Keratinocyte (primary cell): ENCODE results near the gene B3GALT6. TPM values are rescaled to one million over a fixed set of nuclear protein-coding genes. Genes with fewer than 3 reads are reported as not detected.

Source experiments
- DNase-seq: peaks from one replicate; pipeline ENCODE4 v3.0.0-alpha.2; 2011; ENCODE audit warnings: low read depth, missing footprints, low spot score
- FAIRE-seq: peaks from 2 replicates; lab custom pipeline; 2011; peaks lifted over from hg19 to GRCh38; lab: Jason Lieb, UNC
- H2AFZ ChIP-seq: 2 replicates; pipeline ENCODE4 v1.6.0; 2012; ENCODE audit warnings: low read length, control low read depth, inconsistent platforms; ENCODE audit not compliant: control insufficient read depth
- H3K27ac ChIP-seq: 2 replicates; pipeline ENCODE4 v1.5.1; 2011; ENCODE audit warnings: low read length; ENCODE audit not compliant: control insufficient read depth, insufficient read depth
- H3K27me3 ChIP-seq: 3 replicates; pipeline ENCODE4 v1.6.0; 2011; ENCODE audit warnings: low read length; ENCODE audit not compliant: control insufficient read depth, insufficient read depth; ENCODE audit errors: extremely low read depth
- H3K36me3 ChIP-seq, 2 experiments: 2 replicates in 1 of 2; 3 replicates in 1 of 2; pipeline ENCODE4 v1.5.1; 2011; ENCODE audit warnings: low read length in 2 of 2, mild to moderate bottlenecking in 1 of 2; ENCODE audit not compliant: control insufficient read depth in 2 of 2, insufficient read depth in 2 of 2; ENCODE audit errors: extremely low read depth in 1 of 2
- H3K4me1 ChIP-seq: 3 replicates; pipeline ENCODE4 v1.5.1; 2011; ENCODE audit warnings: low read length; ENCODE audit not compliant: control insufficient read depth, insufficient read depth; ENCODE audit errors: extremely low read depth
- H3K4me2 ChIP-seq: 3 replicates; pipeline ENCODE4 v1.6.0; 2011; ENCODE audit warnings: low read depth, low read length; ENCODE audit not compliant: control insufficient read depth, insufficient read depth; ENCODE audit errors: extremely low read depth
- H3K4me3 ChIP-seq, 3 experiments: fragments of 200-600 bp in 1 of 3; sonication (generic) in 1 of 3; 2 replicates in 2 of 3; 3 replicates in 1 of 3; pipeline ENCODE4 v1.5.1; 2011 to 2016; ENCODE audit warnings: low read length in 3 of 3, mild to moderate bottlenecking in 3 of 3, control low read depth in 2 of 3, inconsistent platforms in 1 of 3, low read depth in 1 of 3, mixed read lengths in 1 of 3, mixed run types in 1 of 3, moderate library complexity in 1 of 3; ENCODE audit not compliant: control insufficient read depth in 2 of 3, insufficient read depth in 2 of 3; ENCODE audit errors: extremely low read depth in 1 of 3
- H3K79me2 ChIP-seq: 2 replicates; pipeline ENCODE4 v1.6.0; 2012; ENCODE audit warnings: low read length; ENCODE audit not compliant: control insufficient read depth, insufficient read depth
- H3K9ac ChIP-seq: 3 replicates; pipeline ENCODE4 v1.6.0; 2011; ENCODE audit warnings: low read length; ENCODE audit not compliant: control insufficient read depth, insufficient read depth; ENCODE audit errors: extremely low read depth
- H3K9me1 ChIP-seq: 3 replicates; pipeline ENCODE4 v1.6.0; 2011; ENCODE audit warnings: low read length; ENCODE audit not compliant: control insufficient read depth, insufficient read depth; ENCODE audit errors: extremely low read depth
- H3K9me3 ChIP-seq: 2 replicates; pipeline ENCODE4 v1.5.1; 2012; ENCODE audit warnings: low read depth, low read length; ENCODE audit not compliant: control insufficient read depth
- H4K20me1 ChIP-seq: 3 replicates; pipeline ENCODE4 v1.6.0; 2011; ENCODE audit warnings: low read length; ENCODE audit not compliant: control insufficient read depth, insufficient read depth; ENCODE audit errors: extremely low read depth
- CTCF ChIP-seq, 3 experiments: IDR thresholded peaks in 1 of 3; conservative IDR thresholded peaks in 1 of 3; optimal IDR thresholded peaks in 1 of 3; 2 replicates in 2 of 3; 3 replicates in 1 of 3; pipeline versions ENCODE3 to v1.5.1; 2011; ENCODE audit warnings: low read length in 3 of 3, mild to moderate bottlenecking in 3 of 3, moderate library complexity in 2 of 3, control low read depth in 1 of 3, inconsistent platforms in 1 of 3; ENCODE audit not compliant: insufficient read depth in 2 of 3; ENCODE audit errors: extremely low read depth in 1 of 3
- EZH2 ChIP-seq: IDR thresholded peaks from one replicate; pipeline ENCODE4 v1.6.1; 2012; ENCODE audit warnings: inconsistent platforms, mild to moderate bottlenecking, low read length, moderate library complexity
- dilution Hi-C: fragments of 300-500 bp; cut with MboI; formaldehyde crosslinking; loops from one replicate; pipeline ENCODE4 v1.7.0; 2020; ENCODE audit warnings: low sequenced_read_pairs; ENCODE audit not compliant: extremely low pct_ligation_motif_present
- polyA plus RNA-seq, 5 experiments: library from polyadenylated mRNA; depleted of rRNA in 3 of 5; stranded (reverse) in 3 of 5; stranded (forward) in 1 of 5; unstranded in 1 of 5; fragments of >200 nt; gene quantifications; 1 replicate in 1 of 5; 2 replicates in 3 of 5; 3 replicates in 1 of 5; pipeline versions ENCODE4 v1.2.1 to v1.2.3, GENCODE V29; 2011 to 2012; ENCODE audit warnings: missing spikeins in 2 of 5, low read depth in 1 of 5, low replicate concordance in 1 of 5

B3GALT6 gene
- polyA plus RNA-seq, 1 donor (not counting 4 experiments of a cell fraction or from before 2014, with no cell fraction given), result 6.8 TPM

DNA sequence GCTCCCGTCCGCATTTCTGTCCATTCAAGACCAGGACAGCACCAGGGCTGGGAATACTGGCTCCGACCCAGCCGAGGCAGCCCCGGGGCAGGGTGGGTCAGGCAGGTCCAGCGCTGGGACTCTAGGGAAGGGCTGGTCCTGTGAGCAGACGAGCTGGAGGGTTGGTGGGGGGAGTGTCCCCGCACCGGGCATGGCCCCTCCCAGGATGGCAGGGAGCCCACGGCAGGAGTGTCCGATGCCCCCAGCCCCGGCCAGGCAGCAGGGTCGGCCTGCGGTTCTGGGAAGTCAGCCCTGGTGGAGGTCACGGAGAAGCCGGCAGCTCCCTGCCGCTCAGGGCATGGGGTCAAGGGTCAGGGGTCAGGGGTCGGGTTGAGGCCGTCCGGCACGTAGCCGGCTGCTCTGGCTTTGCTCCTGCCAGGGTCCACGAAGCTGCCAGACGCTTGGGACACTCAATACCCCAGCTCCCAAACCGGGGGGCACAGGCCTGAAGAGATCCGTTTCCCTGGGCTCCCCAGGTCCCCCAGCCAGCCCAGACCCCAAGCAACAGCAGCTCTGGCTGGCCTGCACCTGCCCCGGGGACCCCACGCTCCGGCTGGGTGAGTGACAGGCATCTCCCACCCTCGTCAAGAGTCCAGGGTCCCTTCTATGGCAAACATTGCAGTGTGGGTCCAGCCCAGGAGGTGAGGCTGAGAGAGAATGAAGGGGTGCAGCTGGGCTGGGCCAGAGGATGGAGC, 7.7 kb downstream of the B3GALT6 start:
- Histone ChIP-seq H3K4me1 (peaks cover 15% of the 10 kb centered on the region), H3K4me3 (no peak overlapping the region), H3K79me2 (no peaks in the 10 kb centered on the region), H3K9me1 (no peaks in the 10 kb centered on the region), H3K27ac (no peak overlapping the region), H3K9me3 (no peaks in the 10 kb centered on the region), H3K36me3 (no peaks in the 10 kb centered on the region), H3K9ac (no peak overlapping the region), H4K20me1 (no peaks in the 10 kb centered on the region), H3K27me3 (peaks cover 6% of the 10 kb centered on the region), H3K4me2 (no peak overlapping the region), H2AFZ (no peak overlapping the region)
- no peak for FAIRE-seq
- dilution Hi-C loops, result no loop called here
- no peak for DNase-seq
- no peak for TF ChIP-seq CTCF (optimal IDR thresholded peaks at IDR 0.05 in 1 of 3, IDR thresholded peaks at IDR 0.05 in 1 of 3, conservative IDR thresholded peaks at IDR 0.05 in 1 of 3; ENCODE audit: extremely low read depth in 1 of 3, insufficient read depth in 2 of 3, low read length in 3 of 3)
- no peak for TF ChIP-seq EZH2

GRCh38 chr1:1240348-1240732, 8.3 kb downstream of the B3GALT6 start:
- no peak for DNase-seq
- Histone ChIP-seq H3K27ac (no peak overlapping the region), H3K9me3 (no peaks in the 10 kb centered on the region), H3K4me1 (peaks cover 15% of the 10 kb centered on the region), H3K4me3 (no peak overlapping the region), H3K79me2 (no peaks in the 10 kb centered on the region), H3K9me1 (no peaks in the 10 kb centered on the region), H4K20me1 (no peaks in the 10 kb centered on the region), H3K9ac (no peak overlapping the region), H3K4me2 (no peak overlapping the region), H2AFZ (no peak overlapping the region), H3K27me3 (peaks cover 6% of the 10 kb centered on the region), H3K36me3 (no peaks in the 10 kb centered on the region)
- dilution Hi-C loops, result no loop called here
- no peak for TF ChIP-seq EZH2
- no peak for TF ChIP-seq CTCF (optimal IDR thresholded peaks at IDR 0.05 in 1 of 3, IDR thresholded peaks at IDR 0.05 in 1 of 3, conservative IDR thresholded peaks at IDR 0.05 in 1 of 3; ENCODE audit: extremely low read depth in 1 of 3, insufficient read depth in 2 of 3, low read length in 3 of 3)
- no peak for FAIRE-seq
